SHP77 (cell line): Measurements from ENCODE around the gene TOMM20.

Experiments used
- DNase-seq, 2 experiments: peaks; one replicate each; lab custom pipeline; 2025; lab: John Stamatoyannopoulos, UW

Gene TOMM20

DNA sequence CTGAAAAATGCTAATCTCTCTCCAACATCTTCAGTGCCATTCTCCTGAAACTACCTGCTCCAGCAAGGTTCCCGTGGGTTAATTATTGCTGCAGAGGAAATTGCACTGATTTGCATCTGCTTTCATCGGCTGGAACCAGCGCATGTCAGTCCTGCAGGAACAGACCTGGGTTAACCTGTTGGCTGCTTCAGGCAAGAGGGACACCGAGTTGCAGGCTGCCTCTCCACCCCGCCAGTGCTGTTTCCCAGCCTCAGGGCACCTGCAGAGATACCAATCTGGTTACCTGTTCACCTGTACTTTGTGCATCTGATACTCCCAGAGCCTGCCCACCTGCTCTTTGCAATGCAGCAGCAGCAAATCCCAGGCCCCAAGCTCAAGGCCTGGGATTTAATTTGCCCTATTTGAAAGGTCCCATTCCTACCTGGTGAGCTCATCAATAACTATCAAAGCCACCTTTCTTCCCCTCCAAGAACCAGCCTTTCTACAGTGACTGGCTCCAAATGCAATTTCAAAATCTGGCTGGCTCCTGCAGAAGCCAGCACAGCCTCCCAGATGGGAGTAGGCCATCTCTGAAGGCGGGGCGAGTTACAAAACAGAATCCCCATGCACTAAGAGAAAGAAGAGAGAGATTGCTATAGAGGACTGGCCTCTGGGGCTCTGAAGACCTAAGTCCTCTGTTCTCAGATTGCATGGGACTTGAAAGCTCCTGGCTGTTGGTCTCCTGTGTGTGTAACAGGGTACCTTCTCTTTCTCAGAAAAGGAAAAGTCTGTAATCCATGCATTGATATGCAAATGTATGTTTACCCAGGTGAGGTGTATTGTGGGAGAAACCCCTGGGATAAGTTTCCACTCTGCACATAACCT, 67.8 kb downstream of the TOMM20 start:
- DNase-seq = no peak
